ENCODE results near the gene PDZK1IP1. TPM values are rescaled to one million over a fixed set of nuclear protein-coding genes. Genes with fewer than 3 reads are reported as not detected.
"Not testable (repeated sequence)": the region's sequence is repeated elsewhere in the genome, so short reads cannot be mapped to it uniquely, and the experiment has no call there.

The PDZK1IP1 gene
- total RNA-seq, 4 donors from 2014 or later = 121 to 267 (median 125) TPM

DNA sequence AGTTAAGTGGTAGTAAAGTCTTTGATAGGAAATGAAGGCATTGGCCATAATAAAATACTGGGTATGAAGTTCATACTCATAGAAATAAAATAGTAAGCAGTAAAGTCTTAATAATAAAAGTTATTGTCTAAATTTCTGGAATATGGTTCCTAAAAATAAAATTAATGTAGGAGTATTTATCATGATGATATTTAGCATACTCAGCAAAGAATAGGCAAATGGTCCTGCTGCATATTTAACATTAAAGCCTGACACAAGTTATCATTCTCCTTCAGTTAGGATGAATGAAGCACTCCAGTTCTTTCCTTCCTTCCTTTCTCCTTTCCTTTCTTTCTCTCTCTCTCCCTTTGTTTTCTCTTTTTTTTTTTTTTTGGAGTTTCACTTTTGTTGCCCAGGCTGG, 25.3 kb downstream of the PDZK1IP1 start:
- intact Hi-C loops (cut with DNase I; ENCODE audit: low total_unique reads) = no loop called here
- no peak for DNase-seq (ENCODE audit: low spot score in 2 of 2)
- TF ChIP-seq POLR2A (IDR thresholded peaks at IDR 0.05) (no peak), CTCF (IDR thresholded peaks at IDR 0.05) (no peak)
- H3K4me3 ChIP-seq (ENCODE audit: low read depth, poor library complexity, severe bottlenecking) = no peak overlapping the region

- WGBS, 2 donors = 59 to 74% methylated on average over 5 of the region's 5 CpGs
- TF ChIP-seq POLR2A (IDR thresholded peaks at IDR 0.05) (no peak), CTCF (IDR thresholded peaks at IDR 0.05) (no peak)
- no peak for DNase-seq (ENCODE audit: low spot score in 2 of 2)
- intact Hi-C loops (cut with DNase I; ENCODE audit: low total_unique reads) = no loop called here
- no peak overlapping the region for H3K4me3 ChIP-seq (ENCODE audit: low read depth, poor library complexity, severe bottlenecking)
Measured at GRCh38 chr1:47161298-47162040, 28.4 kb downstream of the PDZK1IP1 start.

DNA sequence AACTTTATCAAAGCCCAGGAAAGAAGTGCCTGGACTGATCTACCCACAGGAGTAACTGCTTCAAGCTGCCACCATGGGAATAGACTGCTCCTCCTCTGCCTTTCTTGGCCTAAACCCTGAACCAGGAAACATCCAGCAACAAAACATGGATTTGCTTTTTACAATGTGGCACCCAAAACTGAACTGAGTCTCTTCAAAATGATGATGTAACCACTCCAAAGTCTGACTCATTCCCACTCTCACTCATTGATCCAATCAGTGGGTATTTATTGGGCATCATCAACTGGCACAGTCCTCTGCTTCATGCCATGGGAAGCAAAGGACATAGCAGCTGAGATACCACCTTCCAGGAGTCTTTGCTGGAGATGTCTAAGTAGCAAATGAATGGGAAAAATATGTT, 29.1 kb downstream of the PDZK1IP1 start:
- intact Hi-C loops (cut with DNase I; ENCODE audit: low total_unique reads) = no loop called here
- no peak overlapping the region for H3K4me3 ChIP-seq (ENCODE audit: low read depth, poor library complexity, severe bottlenecking)
- DNase-seq (ENCODE audit: low spot score in 2 of 2) = no peak
- TF ChIP-seq CTCF (IDR thresholded peaks at IDR 0.05) (no peak), POLR2A (IDR thresholded peaks at IDR 0.05) (no peak)

- not testable (repeated sequence) for DNase-seq (ENCODE audit: low spot score in 2 of 2)
Measured at GRCh38 chr1:47157957-47158356, 31.9 kb downstream of the PDZK1IP1 start.

GRCh38 chr1:47156457-47156856, 33.4 kb downstream of the PDZK1IP1 start:
- H3K4me3 ChIP-seq (ENCODE audit: low read depth, poor library complexity, severe bottlenecking); intact Hi-C loops (cut with DNase I; ENCODE audit: low total_unique reads); DNase-seq (ENCODE audit: low spot score in 2 of 2): not testable (repeated sequence)

More at GRCh38 chr1:47157957-47158356, 31.9 kb downstream of the PDZK1IP1 start:
- WGBS, 2 donors = 54 to 85% methylated on average over 3 of the region's 3 CpGs
- H3K4me3 ChIP-seq (ENCODE audit: low read depth, poor library complexity, severe bottlenecking); intact Hi-C loops (cut with DNase I; ENCODE audit: low total_unique reads): not testable (repeated sequence)

DNA sequence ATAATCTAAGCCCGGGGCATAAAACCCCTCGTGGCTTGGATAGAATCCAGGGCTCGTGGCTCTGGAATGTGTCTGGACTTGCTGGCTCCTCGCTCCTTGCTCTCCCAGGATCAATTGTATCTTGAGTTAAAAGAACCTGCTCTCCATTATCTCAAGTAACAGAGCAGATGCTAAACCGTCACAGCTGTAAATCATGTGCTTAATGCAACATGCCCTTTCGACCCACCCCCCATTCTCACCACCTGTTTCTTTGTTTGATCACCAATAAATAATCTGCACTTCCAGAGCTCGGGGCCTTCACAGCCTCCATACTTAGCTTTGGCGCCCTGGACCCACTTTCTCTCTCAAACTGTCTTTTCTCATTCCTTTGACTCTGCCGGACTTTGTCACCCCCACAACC, 40.7 kb downstream of the PDZK1IP1 start:
- intact Hi-C loops (cut with DNase I; ENCODE audit: low total_unique reads); DNase-seq (ENCODE audit: low spot score in 2 of 2); H3K4me3 ChIP-seq (ENCODE audit: low read depth, poor library complexity, severe bottlenecking): not testable (repeated sequence)
- 29 to 33% methylated on average over 9 of the region's 9 CpGs for WGBS, 2 donors

DNA sequence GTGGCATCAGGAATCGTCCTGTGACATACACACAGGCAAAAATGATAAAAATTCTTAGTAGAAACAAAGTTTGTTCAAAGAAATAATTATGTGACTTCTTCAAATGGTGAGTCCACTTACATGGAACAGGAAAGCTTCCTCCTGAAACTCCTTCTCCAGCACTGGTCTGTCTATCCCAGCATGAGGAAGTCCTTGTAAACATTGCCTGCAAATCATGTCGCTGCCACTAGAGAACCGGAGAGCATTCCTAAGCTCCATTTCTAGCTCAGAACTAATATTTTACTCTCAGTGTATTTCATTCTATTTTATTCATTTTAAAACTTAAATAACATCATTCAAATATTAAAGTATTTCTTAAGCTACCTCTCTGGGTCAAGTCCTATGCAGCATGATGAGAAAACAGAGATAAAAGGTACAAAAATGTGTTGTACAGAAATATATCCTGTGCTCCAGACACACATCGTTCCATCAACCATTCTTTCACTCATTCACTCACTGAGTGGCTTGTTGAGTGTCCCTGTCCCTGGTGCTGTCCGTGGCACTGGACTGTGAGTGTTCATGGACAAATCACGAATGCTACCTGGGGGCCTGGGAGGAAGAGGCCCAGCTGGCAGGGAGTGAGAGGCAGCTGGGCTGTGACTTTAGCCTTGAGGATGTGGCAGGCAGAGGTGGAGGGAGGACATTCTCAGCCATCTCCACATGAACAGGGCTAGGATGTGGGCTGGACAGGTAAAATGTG, 42.6 kb downstream of the PDZK1IP1 start:
- intact Hi-C loops (cut with DNase I; ENCODE audit: low total_unique reads) = no loop called here
- no peak for DNase-seq (ENCODE audit: low spot score in 2 of 2)
- TF ChIP-seq CTCF (IDR thresholded peaks at IDR 0.05) (no peak), POLR2A (IDR thresholded peaks at IDR 0.05) (no peak)
- WGBS, 2 donors = 56 to 60% methylated on average over 6 of the region's 6 CpGs
- H3K4me3 ChIP-seq (ENCODE audit: low read depth, poor library complexity, severe bottlenecking) = no peak overlapping the region

DNA sequence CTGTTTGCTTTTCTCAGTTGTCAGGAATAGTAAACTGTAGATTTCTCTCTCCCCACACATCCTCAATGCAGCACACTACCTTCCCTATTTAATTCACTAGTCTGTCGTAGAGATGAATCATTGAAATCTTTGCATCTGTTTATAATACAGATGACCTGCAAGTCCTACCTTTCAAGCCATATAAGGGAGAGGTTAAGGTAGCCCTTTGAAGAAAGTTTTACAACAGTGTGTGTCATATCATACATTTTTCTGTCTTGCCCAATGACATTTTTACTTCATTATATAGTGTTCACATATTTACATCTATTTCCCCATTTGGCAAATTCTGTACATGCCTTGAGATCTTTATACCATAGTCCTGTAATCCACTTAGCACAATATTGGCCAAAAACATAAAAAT, 43.3 kb downstream of the PDZK1IP1 start:
- H3K4me3 ChIP-seq (ENCODE audit: low read depth, poor library complexity, severe bottlenecking); intact Hi-C loops (cut with DNase I; ENCODE audit: low total_unique reads); DNase-seq (ENCODE audit: low spot score in 2 of 2): not testable (repeated sequence)
- 4 to 19% methylated on average over 1 of the region's 1 CpG for WGBS, 2 donors

- H3K4me3 ChIP-seq (ENCODE audit: low read depth, poor library complexity, severe bottlenecking); intact Hi-C loops (cut with DNase I; ENCODE audit: low total_unique reads); DNase-seq (ENCODE audit: low spot score in 2 of 2): not testable (repeated sequence)
- WGBS, 2 donors = 51 to 58% methylated on average over 6 of the region's 6 CpGs
Measured at GRCh38 chr1:47143654-47144053, 46.2 kb downstream of the PDZK1IP1 start.

DNA sequence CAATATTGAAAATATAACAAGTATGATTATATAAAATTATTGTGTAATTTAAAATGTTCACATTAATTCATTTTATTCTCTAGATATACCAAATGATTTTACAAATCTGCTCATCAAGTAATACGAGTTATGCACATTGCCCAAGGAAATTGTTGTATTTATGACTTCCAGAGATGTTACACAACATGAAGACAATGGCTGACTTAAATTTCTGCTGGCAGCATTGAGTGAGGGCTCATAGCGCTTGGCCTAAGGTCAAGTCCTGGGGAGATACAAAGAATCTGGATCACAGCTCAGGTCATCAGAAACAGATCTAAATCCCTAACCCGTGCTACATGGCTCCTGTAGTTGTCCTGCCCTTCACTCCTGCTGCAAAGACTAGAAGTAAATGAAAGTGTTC, 49.5 kb downstream of the PDZK1IP1 start:
- intact Hi-C loops (cut with DNase I; ENCODE audit: low total_unique reads); H3K4me3 ChIP-seq (ENCODE audit: low read depth, poor library complexity, severe bottlenecking); DNase-seq (ENCODE audit: low spot score in 2 of 2): not testable (repeated sequence)
- 41 to 49% methylated on average over 3 of the region's 3 CpGs for WGBS, 2 donors

All from lower leg skin (tissue), 4 donors.